K562 (cell line): ENCODE data around the gene DLL4. TPM values are rescaled to one million over a fixed set of nuclear protein-coding genes. Genes with fewer than 3 reads are reported as not detected.
A peak's percentile ranks its signal among the peaks of the same experiment; 100 is the strongest.

Experiments
- ATAC-seq: fragments of 200-7000 bp; cut with Tn5 transposase; 3 replicates; pipeline ENCODE4 v1.9.1; 2020; ENCODE audit warnings: moderate library complexity
- BruUV-seq: library from RNA; stranded (reverse); fragments of 400-500 nt; replicated peaks from 2 replicates; lab custom pipeline; 2021; lab: Mats Ljungman, UMichigan
- CTCF ChIA-PET: fragments of 300-600 bp; formaldehyde crosslinking; extraction: SDS; loops from one replicate; lab custom pipeline; 2021; ENCODE audit warnings: low intra/inter-chr PET ratio; lab: Yijun Ruan, JAX
- POLR2A ChIA-PET: fragments of 300-600, 350-650 bp; sonication (Branson Sonifier 250); formaldehyde crosslinking; extraction: SDS; loops from one replicate; lab custom pipeline; 2021; ENCODE audit warnings: antibody characterized with exemption, inconsistent platforms; lab: Yijun Ruan, JAX
- DNase-seq, 4 experiments: peaks; one replicate each; pipeline versions ENCODE4 v3.0.0 to v3.0.0-alpha.2; 2011 to 2018; ENCODE audit warnings: low spot score in 3 of 4, mixed read lengths in 3 of 4; ENCODE audit errors: extremely low read depth in 1 of 4
- FAIRE-seq: peaks from 2 replicates; lab custom pipeline; 2011; peaks lifted over from hg19 to GRCh38; lab: Jason Lieb, UNC
- H2AFZ ChIP-seq: 2 replicates; pipeline ENCODE4 v1.6.0; 2011; ENCODE audit warnings: low read depth, low read length, control low read depth, inconsistent platforms
- H3K27ac ChIP-seq: fragments of 200-600 bp; 3 replicates; pipeline ENCODE4 v1.8.0; 2011; ENCODE audit warnings: low read depth, mild to moderate bottlenecking, control low read depth, inconsistent platforms, low read length, moderate library complexity, mixed read lengths; ENCODE audit errors: extremely low read depth
- H3K27me3 ChIP-seq, 2 experiments: fragments of 300-600 bp in 1 of 2; 2 replicates in 1 of 2; 3 replicates in 1 of 2; pipeline versions ENCODE4 v1.6.0 to v1.8.0; 2011; ENCODE audit warnings: inconsistent platforms in 2 of 2, low read length in 2 of 2, mild to moderate bottlenecking in 1 of 2, mixed read lengths in 1 of 2, moderate library complexity in 1 of 2; ENCODE audit not compliant: control insufficient read depth in 2 of 2, insufficient read depth in 2 of 2
- H3K36me3 ChIP-seq: fragments of 300-600 bp; 3 replicates; pipeline ENCODE4 v1.8.0; 2011; ENCODE audit warnings: mild to moderate bottlenecking, low read length, inconsistent platforms; ENCODE audit not compliant: control insufficient read depth, insufficient read depth
- H3K4me1 ChIP-seq, 2 experiments: fragments of 200-600 bp in 1 of 2; replicated peaks in 1 of 2; 2 replicates in 1 of 2; 3 replicates in 1 of 2; pipeline versions ENCODE4 v1.5.1 to v1.8.0; 2011; ENCODE audit warnings: inconsistent platforms in 2 of 2, low read length in 2 of 2, mild to moderate bottlenecking in 1 of 2, mixed read lengths in 1 of 2, moderate library complexity in 1 of 2; ENCODE audit not compliant: control insufficient read depth in 2 of 2, insufficient read depth in 2 of 2
- H3K4me2 ChIP-seq: 2 replicates; pipeline ENCODE4 v1.6.1; 2011; ENCODE audit warnings: low read length, control low read depth, inconsistent platforms, mixed read lengths; ENCODE audit not compliant: insufficient read depth
- H3K4me3 ChIP-seq: fragments of 200-600 bp; sonication (generic), shearing (Covaris generic); 2 replicates; pipeline ENCODE4 v1.5.1; 2016; ENCODE audit warnings: control low read depth, inconsistent platforms
- H3K79me2 ChIP-seq: fragments of 200-600 bp; 3 replicates; pipeline ENCODE4 v1.8.0; 2011; ENCODE audit warnings: low read length, inconsistent platforms; ENCODE audit not compliant: control insufficient read depth, insufficient read depth
- H3K9ac ChIP-seq, 2 experiments: 2 replicates each; pipeline versions ENCODE4 v1.6.0 to v1.6.1; 2011; ENCODE audit warnings: low read depth in 2 of 2, low read length in 2 of 2, control low read depth in 1 of 2, inconsistent platforms in 1 of 2, mild to moderate bottlenecking in 1 of 2, mixed read lengths in 1 of 2; ENCODE audit not compliant: insufficient read depth in 1 of 2
- H3K9me1 ChIP-seq: one replicate; pipeline ENCODE4 v1.6.0; 2011; ENCODE audit warnings: inconsistent platforms, mild to moderate bottlenecking, low read length, moderate library complexity; ENCODE audit not compliant: control insufficient read depth, insufficient read depth
- H3K9me3 ChIP-seq: replicated peaks from 2 replicates; pipeline ENCODE4 v1.5.1; 2011; ENCODE audit warnings: low read depth, low read length, inconsistent platforms; ENCODE audit not compliant: control insufficient read depth, insufficient read depth
- H4K20me1 ChIP-seq: replicated peaks from 2 replicates; pipeline ENCODE4 v1.6.1; 2011; ENCODE audit warnings: low read length, inconsistent platforms, mixed read lengths; ENCODE audit not compliant: control insufficient read depth, insufficient read depth
- MXD1 ChIP-seq: fragments of 250-450 bp; sonication (Bioruptor Pico); IDR thresholded peaks from 2 replicates; pipeline ENCODE4 v1.8.0; 2021; ENCODE audit warnings: borderline replicate concordance, mild to moderate bottlenecking, moderate library complexity; ENCODE audit not compliant: poor library complexity, severe bottlenecking
- NCOA2 ChIP-seq, 2 experiments: fragments of 450-650 bp; IDR thresholded peaks; 2 replicates each; pipeline ENCODE4 v1.6.1; 2018; ENCODE audit warnings: mild to moderate bottlenecking in 2 of 2, moderate library complexity in 1 of 2; ENCODE audit not compliant: partially characterized antibody in 2 of 2
- RFX1 ChIP-seq: fragments of 450-650 bp; IDR thresholded peaks from 2 replicates; pipeline ENCODE4 v1.6.1; 2016; ENCODE audit warnings: mild to moderate bottlenecking, moderate library complexity
- SNRNP70 ChIP-seq: fragments of 200-400 bp; formaldehyde crosslinking; optimal IDR thresholded peaks from 2 replicates; pipeline ENCODE3; 2017; ENCODE audit warnings: low read depth, low read length
- SP2 ChIP-seq: IDR thresholded peaks from 2 replicates; pipeline ENCODE4 v1.6.1; 2011; ENCODE audit warnings: mild to moderate bottlenecking, low read depth, low read length, moderate library complexity; ENCODE audit not compliant: poor library complexity, severe bottlenecking; ENCODE audit errors: extremely low read depth
- STAG1 ChIP-seq: sonication (generic); formaldehyde crosslinking; IDR thresholded peaks from 2 replicates; pipeline ENCODE4 v1.5.0; 2020; ENCODE audit warnings: missing genetic modification reagents, borderline replicate concordance
- TEAD1 ChIP-seq, 2 experiments: fragments of 450-650 bp in 1 of 2; sonication (generic) in 1 of 2; formaldehyde crosslinking; IDR thresholded peaks; 2 replicates each; pipeline versions ENCODE4 v1.4.0 to v1.8.0; 2020 to 2022; ENCODE audit warnings: mild to moderate bottlenecking in 2 of 2, missing genetic modification reagents in 1 of 2
- YY1 ChIP-seq, 3 experiments: IDR thresholded peaks; 2 replicates each; pipeline ENCODE4 v1.6.1; 2011; ENCODE audit warnings: low read length in 2 of 3, mild to moderate bottlenecking in 2 of 3, moderate library complexity in 2 of 3, borderline replicate concordance in 1 of 3, control low read depth in 1 of 3, low read depth in 1 of 3; ENCODE audit not compliant: insufficient read depth in 3 of 3, insufficient replicate concordance in 2 of 3, control insufficient read depth in 1 of 3, insufficient read length in 1 of 3; ENCODE audit errors: extremely low read depth in 1 of 3
- WGBS: fragments of 100-300 bp; shearing (Covaris generic); methylation state at CpG from one replicate; pipeline ENCODE4 v1.1.6; 2016; ENCODE audit warnings: low coverage, mixed read lengths; ENCODE audit not compliant: insufficient coverage; ENCODE audit errors: missing lambda C conversion rate; 5-methylcytosine and 5-hydroxymethylcytosine counted together
- in situ Hi-C: fragments of 300-500 bp; cut with MboI; formaldehyde crosslinking; loops from 4 replicates; pipeline ENCODE4 v1.15.0; 2018; ENCODE audit warnings: inconsistent platforms, mixed read lengths
- intact Hi-C: fragments of 100-400 bp; cut with micrococcal nuclease; formaldehyde crosslinking; loops from 2 replicates; pipeline ENCODE4 v1.14.2; 2022
- polyA plus RNA-seq, 8 experiments: library from polyadenylated mRNA; depleted of rRNA in 4 of 8; stranded (reverse) in 5 of 8; unstranded in 3 of 8; fragments of >200 nt; fragmentation: Nextera tagmentation in 2 of 8; fragmentation: Illumina TruSeq in 1 of 8; extraction: Ambion mirVana in 2 of 8; extraction: Trizol in 1 of 8; gene quantifications; 2 replicates each; pipeline versions ENCODE4 v1.2.1 to v1.2.3, GENCODE V29; 2011 to 2014; ENCODE audit warnings: inconsistent platforms in 1 of 8, missing spikeins in 1 of 8
- total RNA-seq, 7 experiments: library from RNA; depleted of rRNA in 6 of 7; stranded (reverse); fragments of >200 nt in 6 of 7; fragmentation: Illumina TruSeq in 2 of 7; extraction: Trizol in 2 of 7; gene quantifications; 2 replicates each; pipeline versions ENCODE4 v1.2.1 to v1.2.3, GENCODE V29; 2011 to 2021; ENCODE audit warnings: low replicate concordance in 1 of 7
- TF ChIP-seq, protein P1 (sequence below): fragments of 450-650 bp; formaldehyde crosslinking; IDR thresholded peaks from 2 replicates; pipeline ENCODE4 v1.4.0; 2020; ENCODE audit warnings: mild to moderate bottlenecking, moderate library complexity
- TF ChIP-seq, protein P2 (sequence below): sonication (generic); formaldehyde crosslinking; IDR thresholded peaks from 2 replicates; pipeline ENCODE4 v1.8.0; 2023; ENCODE audit warnings: mild to moderate bottlenecking, missing genetic modification reagents
- TF ChIP-seq, protein P3 (sequence below): fragments of 450-650 bp; IDR thresholded peaks from 2 replicates; pipeline ENCODE4 v1.7.0; 2016; ENCODE audit warnings: borderline replicate concordance

DLL4 gene
- total and polyA plus RNA-seq, 9 of the 15 experiments (the other 6 are each of a cell fraction or from before 2014, with no cell fraction given): 0.04 to 1.1 (median 0.41) TPM; not detected in 1

- CTCF ChIA-PET: interaction anchor here (1.1 to 6.7 kb wide), 3 partner anchors 34 to 110 kb away, joined by 6 to 75 read pairs (median 66); no protein-coding TSS in a partner anchor
- H3K9me1 ChIP-seq: no peaks in the 10 kb centered on the region
- no peak overlapping the region for H3K27ac ChIP-seq
- H3K9ac ChIP-seq: no peak overlapping the region
- intact Hi-C loops (loop anchor here (1.0 to 10.0 kb wide), 4 partner anchors 107 to 297 kb away; partner anchors contain the start of gene KNL1), in situ Hi-C loops (loop anchor here (5.0 to 10.0 kb wide), 2 partner anchors 35 to 217 kb away; no protein-coding TSS in a partner anchor)
- peak; percentile 58 for ATAC-seq
- no peak overlapping the region; the same call in 1 of the 2 replicates for H3K4me2 ChIP-seq
- no peaks in the 10 kb centered on the region for H4K20me1 ChIP-seq
- H3K4me1 ChIP-seq: peaks cover 8 to 16% of the 10 kb centered on the region in 2 experiments; a peak in 4 of 5 replicates
- H3K79me2 ChIP-seq: peaks cover 17% of the 10 kb centered on the region
- no peaks in the 10 kb centered on the region for H3K27me3 ChIP-seq
- POLR2A ChIA-PET: interaction anchor here (0.6 to 1.4 kb wide), 9 partner anchors 8 to 537 kb away, joined by 3 to 6 read pairs (median 3); partner anchors contain the start of gene RHOV
- peaks cover 10% of the 10 kb centered on the region; the same call in 2 of the 3 replicates for H3K36me3 ChIP-seq
- H3K9me3 ChIP-seq: no peaks in the 10 kb centered on the region
- peak overlapping the region; percentile 53 for H2AFZ ChIP-seq
- no peak overlapping the region for H3K4me3 ChIP-seq
- BruUV-seq: no TSS peak
- WGBS: 2% methylated on average over 4 of the region's 4 CpGs
- peak in 3 of 4 experiments; percentile 39 to 70 (median 46) for DNase-seq
- FAIRE-seq: peak; percentile 83
- TF ChIP-seq, protein P1, sequence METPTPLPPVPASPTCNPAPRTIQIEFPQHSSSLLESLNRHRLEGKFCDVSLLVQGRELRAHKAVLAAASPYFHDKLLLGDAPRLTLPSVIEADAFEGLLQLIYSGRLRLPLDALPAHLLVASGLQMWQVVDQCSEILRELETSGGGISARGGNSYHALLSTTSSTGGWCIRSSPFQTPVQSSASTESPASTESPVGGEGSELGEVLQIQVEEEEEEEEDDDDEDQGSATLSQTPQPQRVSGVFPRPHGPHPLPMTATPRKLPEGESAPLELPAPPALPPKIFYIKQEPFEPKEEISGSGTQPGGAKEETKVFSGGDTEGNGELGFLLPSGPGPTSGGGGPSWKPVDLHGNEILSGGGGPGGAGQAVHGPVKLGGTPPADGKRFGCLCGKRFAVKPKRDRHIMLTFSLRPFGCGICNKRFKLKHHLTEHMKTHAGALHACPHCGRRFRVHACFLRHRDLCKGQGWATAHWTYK: no peak
- TF ChIP-seq NCOA2 (IDR thresholded peaks at IDR 0.05; ENCODE audit: partially characterized antibody in 2 of 2): no peak
- TF ChIP-seq, protein P2, sequence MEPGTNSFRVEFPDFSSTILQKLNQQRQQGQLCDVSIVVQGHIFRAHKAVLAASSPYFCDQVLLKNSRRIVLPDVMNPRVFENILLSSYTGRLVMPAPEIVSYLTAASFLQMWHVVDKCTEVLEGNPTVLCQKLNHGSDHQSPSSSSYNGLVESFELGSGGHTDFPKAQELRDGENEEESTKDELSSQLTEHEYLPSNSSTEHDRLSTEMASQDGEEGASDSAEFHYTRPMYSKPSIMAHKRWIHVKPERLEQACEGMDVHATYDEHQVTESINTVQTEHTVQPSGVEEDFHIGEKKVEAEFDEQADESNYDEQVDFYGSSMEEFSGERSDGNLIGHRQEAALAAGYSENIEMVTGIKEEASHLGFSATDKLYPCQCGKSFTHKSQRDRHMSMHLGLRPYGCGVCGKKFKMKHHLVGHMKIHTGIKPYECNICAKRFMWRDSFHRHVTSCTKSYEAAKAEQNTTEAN: no peak
- TF ChIP-seq, protein P3, sequence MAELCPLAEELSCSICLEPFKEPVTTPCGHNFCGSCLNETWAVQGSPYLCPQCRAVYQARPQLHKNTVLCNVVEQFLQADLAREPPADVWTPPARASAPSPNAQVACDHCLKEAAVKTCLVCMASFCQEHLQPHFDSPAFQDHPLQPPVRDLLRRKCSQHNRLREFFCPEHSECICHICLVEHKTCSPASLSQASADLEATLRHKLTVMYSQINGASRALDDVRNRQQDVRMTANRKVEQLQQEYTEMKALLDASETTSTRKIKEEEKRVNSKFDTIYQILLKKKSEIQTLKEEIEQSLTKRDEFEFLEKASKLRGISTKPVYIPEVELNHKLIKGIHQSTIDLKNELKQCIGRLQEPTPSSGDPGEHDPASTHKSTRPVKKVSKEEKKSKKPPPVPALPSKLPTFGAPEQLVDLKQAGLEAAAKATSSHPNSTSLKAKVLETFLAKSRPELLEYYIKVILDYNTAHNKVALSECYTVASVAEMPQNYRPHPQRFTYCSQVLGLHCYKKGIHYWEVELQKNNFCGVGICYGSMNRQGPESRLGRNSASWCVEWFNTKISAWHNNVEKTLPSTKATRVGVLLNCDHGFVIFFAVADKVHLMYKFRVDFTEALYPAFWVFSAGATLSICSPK: no peak
- TF ChIP-seq SP2: no peak
- TF ChIP-seq MXD1 (CRISPR knock-in tag): no peak
- no peak for TF ChIP-seq SNRNP70
- TF ChIP-seq TEAD1 (CRISPR knock-in tag; IDR thresholded peaks at IDR 0.05): no peak
- TF ChIP-seq STAG1 (CRISPR knock-in tag): peak; percentile 34; the same call in 1 of the 2 replicates
- TF ChIP-seq YY1 (IDR thresholded peaks at IDR 0.05; ENCODE audit: borderline replicate concordance in 1 of 3, control insufficient read depth in 1 of 3, extremely low read depth in 1 of 3, insufficient read depth in 3 of 3, insufficient read length in 1 of 3, insufficient replicate concordance in 2 of 3, low read depth in 1 of 3, low read length in 2 of 3): peak in 1 of 3 experiments; percentile 45
- TF ChIP-seq RFX1: no peak
Observed at GRCh38 chr15:40891810-40892446, 37.2 kb upstream of the DLL4 start.
